ENCODE data around the gene TTLL9. TPM values are rescaled to one million over a fixed set of nuclear protein-coding genes. Genes with fewer than 3 reads are reported as not detected.

Gene TTLL9
- total and polyA plus RNA-seq, 2 of the 13 experiments (the other 11 are each of a cell fraction or from before 2014, with no cell fraction given): not detected

- TF ChIP-seq DMTF1 (CRISPR knock-in tag; IDR thresholded peaks at IDR 0.05) (no peak), HOXA9 (CRISPR knock-in tag; IDR thresholded peaks at IDR 0.05; ENCODE audit: borderline replicate concordance) (no peak), GMEB1 (CRISPR knock-in tag; IDR thresholded peaks at IDR 0.05; ENCODE audit: borderline replicate concordance) (no peak), ZC3H4 (CRISPR knock-in tag; IDR thresholded peaks at IDR 0.05; ENCODE audit: borderline replicate concordance) (no peak), ZFAT (CRISPR knock-in tag; conservative IDR thresholded peaks at IDR 0.05) (no peak), MXD1 (CRISPR knock-in tag; IDR thresholded peaks at IDR 0.05) (no peak), ZNF607 (CRISPR knock-in tag; IDR thresholded peaks at IDR 0.05; ENCODE audit: borderline replicate concordance) (no peak), NBN (conservative IDR thresholded peaks at IDR 0.05) (no peak), TP53 (CRISPR knock-in tag; conservative IDR thresholded peaks at IDR 0.05) (no peak), JUND (CRISPR knock-in tag; IDR thresholded peaks at IDR 0.05) (no peak), EP300 (IDR thresholded peaks at IDR 0.05; ENCODE audit: low read depth in 2 of 2, low read length in 2 of 2) (no peak), EP300 (CRISPR knock-in tag; IDR thresholded peaks at IDR 0.05; ENCODE audit: borderline replicate concordance) (no peak), SOX6 (IDR thresholded peaks at IDR 0.05) (no peak), SOX6 (CRISPR knock-in tag; IDR thresholded peaks at IDR 0.05) (no peak), MTA3 (CRISPR knock-in tag; IDR thresholded peaks at IDR 0.05) (no peak), KDM3A (CRISPR knock-in tag; IDR thresholded peaks at IDR 0.05; ENCODE audit: low read depth) (no peak), ZNF790 (CRISPR knock-in tag; IDR thresholded peaks at IDR 0.05; ENCODE audit: borderline replicate concordance) (no peak), ZNF138 (CRISPR knock-in tag; IDR thresholded peaks at IDR 0.05; ENCODE audit: low read depth) (no peak)
- TF ChIP-seq, protein P1, sequence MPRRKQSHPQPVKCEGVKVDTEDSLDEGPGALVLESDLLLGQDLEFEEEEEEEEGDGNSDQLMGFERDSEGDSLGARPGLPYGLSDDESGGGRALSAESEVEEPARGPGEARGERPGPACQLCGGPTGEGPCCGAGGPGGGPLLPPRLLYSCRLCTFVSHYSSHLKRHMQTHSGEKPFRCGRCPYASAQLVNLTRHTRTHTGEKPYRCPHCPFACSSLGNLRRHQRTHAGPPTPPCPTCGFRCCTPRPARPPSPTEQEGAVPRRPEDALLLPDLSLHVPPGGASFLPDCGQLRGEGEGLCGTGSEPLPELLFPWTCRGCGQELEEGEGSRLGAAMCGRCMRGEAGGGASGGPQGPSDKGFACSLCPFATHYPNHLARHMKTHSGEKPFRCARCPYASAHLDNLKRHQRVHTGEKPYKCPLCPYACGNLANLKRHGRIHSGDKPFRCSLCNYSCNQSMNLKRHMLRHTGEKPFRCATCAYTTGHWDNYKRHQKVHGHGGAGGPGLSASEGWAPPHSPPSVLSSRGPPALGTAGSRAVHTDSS (CRISPR knock-in tag; conservative IDR thresholded peaks at IDR 0.05): no peak
- DNase-seq (ENCODE audit: low spot score) (no peak), ATAC-seq (no peak), FAIRE-seq (no peak)
- BruUV-seq (replicated peaks): no TSS peak
- intact Hi-C loops (cut with micrococcal nuclease; ENCODE audit: unreplicated experiment): loop anchor here (10.0 kb wide), 1 partner anchor 125 kb away; the partner anchor contains the start of gene PDRG1
- no peaks in the 10 kb centered on the region for H4K20me1 ChIP-seq (ENCODE audit: insufficient read depth, low read length)
- 55% methylated on average over 6 of the region's 6 CpGs for WGBS (ENCODE audit: low lambda C conversion rate)
- H3K4me2 ChIP-seq (ENCODE audit: low read depth, low read length): no peak overlapping the region
- peaks cover 14% of the 10 kb centered on the region; the same call in 1 of the 2 replicates for H3K4me1 ChIP-seq (ENCODE audit: insufficient read depth, low read length)
- ChIA-PET CTCF (ENCODE audit: low intra/inter-chr PET ratio, low total read pairs) (no interaction called here), POLR2A (no interaction called here)
- no peak overlapping the region for H2AFZ ChIP-seq (ENCODE audit: low read length)
- H3K79me2 ChIP-seq (ENCODE audit: insufficient read depth, low read length): no peaks in the 10 kb centered on the region
- no peaks in the 10 kb centered on the region for H3K36me3 ChIP-seq (replicated peaks in 1 of 2; ENCODE audit: control insufficient read depth in 1 of 2, insufficient read depth in 2 of 2, low read length in 2 of 2)
- no peak overlapping the region for H3K4me3 ChIP-seq (replicated peaks in 1 of 3; ENCODE audit: insufficient read depth in 1 of 3, low read depth in 2 of 3, low read length in 3 of 3)
- peaks cover 12 to 32% of the 10 kb centered on the region in 2 experiments for H3K27me3 ChIP-seq (ENCODE audit: control insufficient read depth in 1 of 2, insufficient read depth in 2 of 2, low read length in 2 of 2)
- no peaks in the 10 kb centered on the region for H3K9me3 ChIP-seq (ENCODE audit: low read length)
- H3K9ac ChIP-seq (ENCODE audit: insufficient read depth, low read depth, low read length): no peak overlapping the region
- in situ Hi-C loops (cut with HindIII; ENCODE audit: extremely low pct_ligation_motif_present, low pct_unique_long_range_greater_than_20kb): loop anchor here (10.0 kb wide), 1 partner anchor 265 kb away; no protein-coding TSS in a partner anchor
- no peak overlapping the region for H3K27ac ChIP-seq (ENCODE audit: extremely low read length, insufficient read depth, low read length)
These were observed 40.7 kb upstream of the TTLL9 start for GRCh38 chr20:31829731-31830130.

Measured in HepG2 (cell line).